DMS53 (cell line): ENCODE results near the gene ZNF426.

ENCODE experiments used
- DNase-seq: peaks from one replicate; lab custom pipeline; 2025; lab: John Stamatoyannopoulos, UW

The ZNF426 gene

GRCh38 chr19:9498183-9498902 lies 40.1 kb downstream of the ZNF426 start, which contains the start of gene ZNF560:
Gene ZNF560 (minus strand): TSS chr19:9498616. CDS start chr19:9475313, 23,303 bp downstream.
- DNase-seq = peak; percentile 7

GRCh38 chr19:9494096-9494495 lies 44.3 kb downstream of the ZNF426 start:
- DNase-seq = no peak

GRCh38 chr19:9487016-9487415 lies 51.4 kb downstream of the ZNF426 start:
- no peak for DNase-seq

- DNase-seq = no peak
These were observed 53.3 kb downstream of the ZNF426 start for GRCh38 chr19:9485140-9485539.

- no peak for DNase-seq
These were observed 63.5 kb downstream of the ZNF426 start for GRCh38 chr19:9474975-9475374.
